Ishikawa (cell line): Measurements from ENCODE around the gene RAPGEF2.

Experiments used
- CEBPB ChIP-seq: IDR thresholded peaks from 2 replicates; pipeline ENCODE4 v1.6.1; 2012
- MAX ChIP-seq: IDR thresholded peaks from 2 replicates; pipeline ENCODE4 v1.6.1; 2012
- REST ChIP-seq: IDR thresholded peaks from 2 replicates; pipeline ENCODE4 v1.6.1; 2012; ENCODE audit warnings: low read depth, mild to moderate bottlenecking

- TF ChIP-seq MAX: no peak
- no peak for TF ChIP-seq CEBPB
- TF ChIP-seq REST: no peak
These were observed 286.9 kb downstream of the RAPGEF2 start for GRCh38 chr4:159389756-159390155.
